NCI-H2107 (cell line): ENCODE data around the gene FILIP1.

Experiments used
- DNase-seq: peaks from one replicate; lab custom pipeline; 2025; lab: John Stamatoyannopoulos, UW

Gene FILIP1

DNA sequence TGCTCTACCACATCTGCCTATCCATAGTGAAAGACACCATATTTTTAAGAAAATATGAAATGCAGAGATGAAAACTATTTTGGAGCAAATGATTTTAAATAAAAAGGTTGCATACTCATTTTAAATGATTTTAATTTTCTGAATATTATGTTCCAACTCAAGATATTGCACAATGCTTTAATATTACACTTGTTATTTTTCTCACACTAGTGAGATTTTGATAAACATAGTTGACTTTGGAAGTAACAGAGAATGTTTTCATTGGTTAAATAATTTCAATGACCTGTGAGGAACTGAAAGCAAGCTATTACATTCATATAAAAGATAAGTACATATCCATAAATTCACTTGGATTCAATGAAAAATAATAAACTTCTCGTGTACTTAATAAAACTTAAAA is 201.9 kb downstream of the FILIP1 start:
- no peak for DNase-seq

- DNase-seq = no peak
Measured at GRCh38 chr6:75291331-75291730, 202.3 kb downstream of the FILIP1 start.

DNA sequence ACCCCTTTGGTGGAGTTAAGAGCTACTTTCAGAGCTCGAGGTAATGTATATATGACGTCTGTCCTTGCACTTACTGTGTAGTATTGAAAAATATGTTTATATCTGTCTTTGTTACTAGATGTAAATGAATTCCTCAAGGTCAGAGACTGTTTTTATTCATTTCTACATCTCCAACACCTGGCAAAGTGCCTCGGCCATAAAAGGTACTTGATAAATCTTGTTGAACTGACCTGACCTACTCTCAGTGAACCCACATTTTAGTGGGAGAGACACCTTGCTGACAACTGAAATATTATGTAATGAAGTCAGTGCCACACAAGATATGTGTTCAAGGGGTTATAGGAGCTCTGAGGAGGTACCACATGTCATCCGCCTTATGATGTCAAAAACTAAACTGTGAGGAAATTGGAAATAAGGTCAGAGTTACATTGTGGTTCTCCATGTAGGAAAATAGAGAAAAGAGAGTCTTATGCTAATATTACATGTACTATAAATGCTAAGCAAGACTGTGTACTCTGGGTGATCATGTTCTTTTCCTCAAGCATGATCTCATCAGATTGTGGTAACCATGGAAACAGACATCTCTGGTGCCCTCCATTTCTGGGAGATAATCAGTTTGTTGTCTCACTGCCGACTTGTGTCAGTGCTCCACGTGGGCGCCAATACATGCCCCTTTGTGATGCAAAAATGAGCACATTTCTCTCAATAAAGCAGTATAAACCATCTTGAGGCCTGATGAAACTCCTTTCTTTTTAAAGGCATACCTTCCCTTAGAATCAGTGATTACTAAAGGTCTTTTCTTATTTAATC is 203.3 kb downstream of the FILIP1 start:
- no peak for DNase-seq

DNA sequence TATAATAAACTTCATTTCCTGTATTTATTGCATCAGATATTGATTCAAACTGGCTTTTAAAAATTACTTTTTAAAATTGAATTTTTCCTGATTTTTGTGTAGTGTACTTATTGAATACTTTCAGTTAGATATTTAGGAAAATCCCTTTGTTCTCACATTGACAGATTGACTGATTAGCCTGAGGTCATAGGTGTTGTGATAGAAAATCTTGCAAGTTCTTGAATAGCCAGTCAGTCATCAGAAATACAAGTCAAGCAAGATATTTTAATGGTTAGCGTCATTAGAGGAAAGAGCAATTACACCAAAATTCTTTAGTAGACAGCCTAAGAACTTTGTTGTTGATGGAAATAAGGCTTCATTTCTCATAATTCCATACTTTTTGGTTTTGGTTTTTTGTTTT is 205.6 kb downstream of the FILIP1 start:
- DNase-seq = no peak

DNA sequence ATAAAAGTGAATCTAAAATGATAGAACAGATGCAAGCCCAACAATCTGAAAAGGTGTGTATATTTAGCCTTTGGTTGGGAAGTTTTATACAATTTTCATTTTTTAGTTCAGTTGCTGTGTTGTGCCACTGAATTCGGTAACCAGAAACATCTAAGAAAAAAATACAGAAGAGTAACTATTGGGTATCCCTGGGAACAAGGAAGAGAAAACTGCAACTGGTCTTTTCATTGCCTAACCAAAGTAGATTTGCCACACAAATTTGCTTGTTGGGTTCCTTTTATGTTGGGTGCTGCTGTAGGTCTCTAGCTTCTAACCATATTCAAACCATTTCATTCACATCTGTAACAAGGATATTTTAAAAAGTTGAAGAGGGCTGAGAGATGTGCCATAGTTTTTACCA is 206.2 kb downstream of the FILIP1 start:
- no peak for DNase-seq

GRCh38 chr6:75286955-75287354 is 206.6 kb downstream of the FILIP1 start:
- DNase-seq = no peak

DNA sequence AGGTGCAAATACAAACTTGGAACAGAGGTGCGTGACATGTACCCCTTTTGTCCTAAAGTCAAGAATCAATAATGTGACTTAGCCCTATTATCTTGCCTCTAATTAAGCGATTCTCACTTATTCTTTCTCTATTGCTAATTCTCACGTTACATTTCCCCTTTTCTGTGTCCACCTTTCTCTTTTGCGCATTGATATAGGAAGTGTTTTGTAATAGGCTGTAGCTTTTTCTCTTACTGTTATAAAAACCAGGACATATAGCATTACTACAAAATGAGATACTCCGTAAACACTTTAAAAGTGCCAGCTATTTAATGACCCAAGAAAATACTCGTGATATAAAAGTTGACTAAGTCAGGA is 208.3 kb downstream of the FILIP1 start:
- DNase-seq = no peak

DNA sequence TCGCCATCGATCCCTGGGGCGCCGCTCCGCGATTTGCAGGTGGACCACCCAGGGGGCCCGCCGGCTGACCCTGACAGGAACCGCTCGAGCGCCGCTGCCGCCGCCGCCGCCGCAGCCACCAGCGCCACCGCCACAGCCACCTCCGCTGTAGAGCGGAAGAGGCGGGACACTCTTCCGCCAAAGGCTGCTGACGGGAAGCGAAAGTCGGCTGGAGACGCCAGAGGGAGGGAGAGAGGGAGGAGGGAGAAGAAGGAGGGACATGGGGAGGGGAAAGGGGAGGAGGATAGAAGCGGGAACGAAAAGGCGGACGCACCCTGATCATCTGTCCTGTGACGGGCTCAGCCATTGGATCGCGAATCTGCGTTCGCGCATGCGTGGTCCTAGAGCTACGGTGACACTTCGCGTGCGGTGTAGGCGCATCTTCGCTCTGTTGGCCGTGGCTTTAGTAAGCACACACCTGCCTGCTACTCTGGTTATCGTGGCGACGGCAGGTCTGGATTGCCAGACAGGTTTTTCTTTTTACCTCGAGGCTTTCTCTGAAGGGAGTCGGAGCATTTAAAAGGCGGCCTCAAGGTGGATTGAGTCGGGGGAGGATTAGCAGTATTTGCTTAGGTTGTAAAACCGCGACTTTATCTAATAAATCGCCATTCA is 208.8 kb downstream of the FILIP1 start, which contains the start of gene TMEM30A:
TSS of gene TMEM30A (minus strand) at position 161 of the 651 bp plus-strand sequence. CDS start at position 7, 154 bp downstream.
- DNase-seq = peak; percentile 94

DNA sequence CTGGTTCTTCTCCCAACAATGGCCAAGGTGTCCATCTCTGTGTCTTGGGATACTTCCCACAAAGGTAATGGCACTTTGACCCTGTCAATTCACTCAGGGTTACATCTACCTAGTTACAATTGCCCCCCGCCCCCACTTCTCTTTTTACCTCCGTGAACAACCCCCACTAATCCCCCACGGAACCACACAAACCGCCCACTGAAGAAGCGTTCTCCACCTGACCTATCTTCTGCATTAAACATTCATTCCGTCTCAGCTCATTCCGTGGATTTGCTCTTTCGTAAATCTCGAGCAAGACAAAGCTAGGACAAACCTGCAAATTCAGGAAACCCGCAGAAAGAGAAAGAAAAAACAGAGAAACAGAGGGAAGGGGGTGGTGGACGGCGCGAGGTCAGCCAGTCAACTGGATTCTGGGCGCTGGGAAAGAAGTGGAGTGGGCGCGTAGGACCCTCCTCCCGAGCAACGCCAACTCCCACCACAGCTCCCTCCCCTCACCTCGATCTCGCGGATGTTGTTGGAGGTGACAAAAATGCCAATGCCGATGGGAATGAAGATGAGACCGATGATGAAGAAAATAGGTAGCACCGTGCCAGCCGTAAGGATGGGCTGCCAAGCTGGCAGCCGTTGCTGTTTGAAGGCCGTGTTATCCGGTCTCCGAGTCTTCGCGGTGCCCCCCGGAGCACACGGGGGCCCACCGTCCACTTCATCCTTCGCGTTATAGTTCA is 209.5 kb downstream of the FILIP1 start:
- DNase-seq = no peak

- no peak for DNase-seq
Measured at GRCh38 chr6:75282706-75283105, 210.9 kb downstream of the FILIP1 start.

GRCh38 chr6:75281653-75282052 is 211.9 kb downstream of the FILIP1 start:
- DNase-seq = no peak

DNA sequence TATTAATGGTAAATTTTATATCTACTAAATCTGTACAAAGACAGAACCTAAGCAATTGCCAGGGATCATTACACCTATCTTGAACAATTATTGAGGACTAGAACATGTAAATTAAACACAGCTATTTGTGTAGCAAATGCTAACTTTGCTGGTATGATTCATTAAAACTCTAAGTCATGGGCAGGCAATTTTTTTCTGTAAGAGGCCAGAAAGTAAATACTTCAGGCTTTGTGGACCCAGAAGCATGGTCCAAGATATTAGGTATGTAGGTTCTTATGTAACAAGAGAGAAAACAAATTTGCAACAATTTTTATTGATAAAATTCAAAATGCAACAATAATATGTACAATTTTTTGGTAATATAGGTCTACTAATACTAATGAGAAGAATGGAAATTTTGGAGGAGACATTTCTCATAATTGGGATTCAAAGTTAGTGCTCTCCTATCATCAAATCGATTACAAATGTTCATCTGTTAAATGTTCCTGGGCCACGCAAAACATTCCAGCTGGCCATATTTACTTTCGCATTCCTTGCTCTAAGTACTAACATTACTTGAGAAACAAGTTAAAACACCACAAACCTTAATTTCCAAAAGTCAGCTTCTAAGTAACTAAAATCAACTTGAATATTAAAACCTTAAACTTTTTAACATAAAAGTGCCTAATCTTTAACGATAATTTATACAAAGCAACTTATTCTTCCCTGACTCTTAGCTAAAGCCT is 213.3 kb downstream of the FILIP1 start:
- no peak for DNase-seq

GRCh38 chr6:75279418-75279817 is 214.2 kb downstream of the FILIP1 start:
- no peak for DNase-seq

DNA sequence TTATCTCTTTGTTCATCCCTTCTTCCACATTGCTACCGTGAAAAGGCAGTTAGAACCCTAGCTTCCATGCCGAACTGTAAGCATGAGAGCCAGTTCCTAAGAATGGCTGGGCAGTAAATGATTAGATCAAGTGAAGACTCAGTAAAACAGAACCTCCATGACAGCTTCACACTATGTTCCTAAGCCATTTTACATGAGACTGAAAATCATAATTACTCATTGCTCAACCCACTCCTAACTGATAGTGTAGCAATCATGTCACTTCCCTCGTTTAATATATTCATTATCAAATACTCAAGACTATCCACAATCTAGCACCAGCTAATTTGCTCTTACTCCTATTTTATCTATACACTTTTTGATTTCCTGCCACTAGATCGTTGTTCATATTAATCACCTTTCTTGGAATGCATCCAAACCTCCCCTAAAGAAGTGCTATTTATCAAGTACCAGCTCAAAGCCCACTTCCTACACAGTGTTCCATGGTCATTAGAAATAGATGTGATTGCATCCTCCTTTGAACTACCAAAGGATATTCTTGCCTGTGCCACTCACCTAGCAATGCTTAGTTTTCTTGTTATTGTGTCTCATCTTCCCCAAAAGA is 215.0 kb downstream of the FILIP1 start:
- no peak for DNase-seq

GRCh38 chr6:75275067-75275466 is 218.5 kb downstream of the FILIP1 start:
- DNase-seq = no peak

DNA sequence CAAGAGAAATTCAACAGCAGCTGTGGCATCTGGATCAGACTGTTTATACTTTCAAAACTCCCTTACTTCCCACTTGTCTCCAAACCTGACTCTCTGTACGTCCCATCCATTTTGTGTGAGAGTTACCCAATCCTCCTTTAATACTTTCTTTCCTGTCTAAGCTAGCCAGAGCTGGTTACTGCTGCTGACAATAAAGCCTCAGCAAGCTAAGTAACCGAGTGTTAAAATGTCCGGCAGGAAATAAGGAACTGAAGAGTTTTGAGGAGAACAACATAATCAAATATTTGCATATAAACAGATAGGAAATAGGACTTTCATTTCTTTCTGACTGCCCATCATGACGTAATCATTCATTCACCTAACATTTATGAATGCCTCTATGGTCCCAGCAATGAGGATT is 220.6 kb downstream of the FILIP1 start:
- no peak for DNase-seq

- no peak for DNase-seq
Measured at GRCh38 chr6:75272145-75272840, 221.3 kb downstream of the FILIP1 start.

DNA sequence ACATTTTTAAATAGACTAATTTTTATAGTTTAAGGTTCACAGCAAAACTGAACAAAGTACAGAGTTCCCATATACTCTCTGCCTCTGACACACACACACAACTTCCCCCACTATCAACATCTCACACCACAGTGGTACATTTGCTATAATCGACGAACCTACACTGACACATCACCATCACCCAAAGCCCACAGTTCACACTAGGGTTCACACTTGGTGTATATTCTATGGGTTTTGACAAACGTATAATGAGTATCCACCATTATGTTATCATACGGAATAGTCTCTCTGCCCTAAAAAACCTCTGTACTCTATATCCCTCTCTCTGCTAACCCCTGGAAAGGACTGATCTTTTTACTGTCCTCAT is 224.6 kb downstream of the FILIP1 start:
- DNase-seq = no peak

DNA sequence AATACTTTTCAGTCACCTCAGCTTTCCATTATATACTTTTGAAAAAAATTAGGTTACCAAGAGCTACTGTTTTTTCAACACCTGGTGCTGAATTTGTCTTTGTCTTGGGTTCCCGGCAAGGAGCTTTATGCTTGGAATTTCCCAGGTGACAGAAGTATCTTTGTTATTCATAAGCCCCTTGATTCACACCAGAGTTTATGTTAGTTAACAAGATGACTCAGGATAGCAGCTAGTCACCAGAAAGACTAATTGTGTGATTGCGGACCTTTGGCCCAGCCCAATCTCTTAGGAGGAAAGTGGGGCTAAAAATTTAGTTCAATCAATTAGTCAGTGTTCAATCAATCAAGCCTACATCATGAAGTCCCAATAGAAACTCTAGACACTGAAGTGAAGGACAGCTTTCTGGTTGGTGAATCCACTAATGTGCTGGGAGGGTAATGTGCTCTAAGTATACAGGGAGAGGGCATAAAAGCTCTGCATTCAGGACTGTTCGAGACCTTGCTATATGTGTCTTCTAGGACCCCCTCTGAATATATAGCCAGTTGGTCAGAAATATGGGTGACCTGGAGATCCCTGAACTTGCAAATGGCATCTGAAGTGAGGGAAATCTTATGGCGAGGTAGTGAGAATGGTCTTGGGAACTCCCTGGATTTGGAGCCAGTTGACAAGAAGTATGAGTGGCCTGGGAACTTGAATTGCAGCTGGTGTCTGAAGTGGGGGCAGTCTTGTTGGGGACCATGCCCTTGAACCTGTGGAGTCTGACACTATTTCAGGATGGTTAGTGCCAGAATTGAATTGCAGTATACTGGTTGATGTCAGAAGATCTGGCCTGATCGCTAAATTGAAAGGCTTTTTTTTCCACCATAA is 225.2 kb downstream of the FILIP1 start:
- no peak for DNase-seq

DNA sequence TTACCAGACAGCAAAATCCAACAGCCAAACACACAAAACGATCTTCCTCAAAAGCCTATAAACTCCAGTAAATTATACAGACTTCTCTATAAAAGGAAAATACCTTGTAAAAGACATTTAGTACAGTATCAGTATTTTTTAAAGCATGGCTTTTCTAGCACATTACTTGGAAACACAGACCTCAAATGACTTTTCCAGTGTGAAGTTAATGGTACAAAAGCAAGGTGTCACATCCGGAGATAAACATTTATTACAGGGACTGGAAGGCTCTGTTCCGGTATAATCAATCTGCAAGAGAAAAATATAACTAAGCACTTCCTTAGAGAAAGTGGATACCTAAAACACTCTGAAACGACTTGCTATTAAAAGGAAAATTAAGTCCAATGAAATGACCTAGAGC is 226.1 kb downstream of the FILIP1 start:
- DNase-seq = no peak
